Fibroblast of lung (primary cell): ENCODE measurements around the gene NOM1.

Experiments
- EZH2 ChIP-seq: IDR thresholded peaks from 2 replicates; pipeline ENCODE4 v1.5.1; 2012; ENCODE audit warnings: low read length, control low read depth, mild to moderate bottlenecking; ENCODE audit errors: missing control alignments
- TF ChIP-seq, protein P1 (sequence below), 2 donors: IDR thresholded peaks in 1 of 2; conservative IDR thresholded peaks in 1 of 2; 1 replicate in 1 of 2; 2 replicates in 1 of 2; pipeline ENCODE4 v1.5.1; 2011 to 2012; ENCODE audit warnings: low read length in 2 of 2, control low read depth in 1 of 2, inconsistent platforms in 1 of 2, low read depth in 1 of 2, mild to moderate bottlenecking in 1 of 2

DNA sequence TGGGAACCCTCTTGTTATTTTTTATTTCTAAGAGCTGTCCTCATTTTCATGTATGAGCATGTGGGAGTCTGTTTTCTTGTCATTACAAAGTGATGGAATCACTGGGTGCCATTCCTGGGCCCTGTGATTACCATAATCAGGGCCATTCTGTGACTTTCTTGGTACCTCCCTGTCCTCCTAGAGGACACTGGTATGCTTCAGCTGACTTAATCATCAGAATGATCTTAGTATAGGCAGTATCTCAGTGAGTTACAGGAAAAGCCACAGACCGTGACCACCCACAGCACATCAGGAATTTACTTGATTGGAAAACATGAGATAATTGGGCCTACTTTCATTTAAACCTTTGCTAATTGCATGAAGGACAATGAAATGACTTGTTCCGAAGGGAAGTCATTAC is 7.2 kb downstream of the NOM1 start:
- TF ChIP-seq, protein P1, sequence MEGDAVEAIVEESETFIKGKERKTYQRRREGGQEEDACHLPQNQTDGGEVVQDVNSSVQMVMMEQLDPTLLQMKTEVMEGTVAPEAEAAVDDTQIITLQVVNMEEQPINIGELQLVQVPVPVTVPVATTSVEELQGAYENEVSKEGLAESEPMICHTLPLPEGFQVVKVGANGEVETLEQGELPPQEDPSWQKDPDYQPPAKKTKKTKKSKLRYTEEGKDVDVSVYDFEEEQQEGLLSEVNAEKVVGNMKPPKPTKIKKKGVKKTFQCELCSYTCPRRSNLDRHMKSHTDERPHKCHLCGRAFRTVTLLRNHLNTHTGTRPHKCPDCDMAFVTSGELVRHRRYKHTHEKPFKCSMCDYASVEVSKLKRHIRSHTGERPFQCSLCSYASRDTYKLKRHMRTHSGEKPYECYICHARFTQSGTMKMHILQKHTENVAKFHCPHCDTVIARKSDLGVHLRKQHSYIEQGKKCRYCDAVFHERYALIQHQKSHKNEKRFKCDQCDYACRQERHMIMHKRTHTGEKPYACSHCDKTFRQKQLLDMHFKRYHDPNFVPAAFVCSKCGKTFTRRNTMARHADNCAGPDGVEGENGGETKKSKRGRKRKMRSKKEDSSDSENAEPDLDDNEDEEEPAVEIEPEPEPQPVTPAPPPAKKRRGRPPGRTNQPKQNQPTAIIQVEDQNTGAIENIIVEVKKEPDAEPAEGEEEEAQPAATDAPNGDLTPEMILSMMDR (conservative IDR thresholded peaks at IDR 0.05 in 1 of 2, IDR thresholded peaks at IDR 0.05 in 1 of 2; ENCODE audit: low read depth in 1 of 2, low read length in 2 of 2) = no peak
- no peak for TF ChIP-seq EZH2
